Right lobe of liver (tissue), 4 donors: ENCODE results near the gene HIGD2A.

Experiments
- CTCF ChIP-seq, 4 donors: fragments of 200-600 bp in 3 of 4; fragments of 450-650 bp in 1 of 4; IDR thresholded peaks; one replicate each; pipeline versions ENCODE4 v1.5.1 to v1.8.0; 2016 to 2022; ENCODE audit warnings: antibody characterized with exemption in 4 of 4, mild to moderate bottlenecking in 2 of 4
- POLR2A ChIP-seq: fragments of 450-650 bp; IDR thresholded peaks from one replicate; pipeline ENCODE4 v1.6.1; 2017; ENCODE audit warnings: antibody characterized with exemption, mild to moderate bottlenecking
- donor health status: DM: no; HTN: no; CAD: no.
- donor health status: DM: no; HTN: no; CAD: no.
- donor health status: DM: no; HTN: yes; CAD: no.

- TF ChIP-seq CTCF (IDR thresholded peaks at IDR 0.05) (no peak), POLR2A (no peak)
These were observed 5.5 kb downstream of the HIGD2A start for GRCh38 chr5:176394096-176394495.
